ENCODE results near the gene PTGDR.
A peak's percentile ranks its signal among the peaks of the same experiment; 100 is the strongest.

The PTGDR gene

GRCh38 chr14:52265253-52265652 is 2.2 kb upstream of the PTGDR start:
- DNase-seq (ENCODE audit: low spot score), result no peak

DNA sequence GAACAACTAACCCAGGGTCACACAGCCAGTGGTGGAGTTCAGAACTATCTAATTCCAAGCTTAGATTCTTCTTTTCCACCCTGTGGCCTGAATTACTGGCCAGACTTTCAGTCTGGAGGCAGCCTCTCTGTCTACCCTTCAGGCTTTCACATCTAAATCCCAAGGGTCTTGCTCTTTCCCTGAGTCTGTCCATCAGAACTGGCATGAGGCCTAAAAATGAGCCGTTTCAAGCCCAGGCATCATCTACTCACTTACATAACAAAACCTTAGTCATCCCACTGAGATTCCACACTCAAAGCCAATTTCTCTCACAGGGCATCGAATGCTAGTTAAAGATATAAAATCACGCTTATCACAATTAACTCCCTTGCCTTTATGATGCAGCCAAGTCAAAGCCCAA is 1.3 kb upstream of the PTGDR start:
- no peak for DNase-seq (ENCODE audit: low spot score)

DNA sequence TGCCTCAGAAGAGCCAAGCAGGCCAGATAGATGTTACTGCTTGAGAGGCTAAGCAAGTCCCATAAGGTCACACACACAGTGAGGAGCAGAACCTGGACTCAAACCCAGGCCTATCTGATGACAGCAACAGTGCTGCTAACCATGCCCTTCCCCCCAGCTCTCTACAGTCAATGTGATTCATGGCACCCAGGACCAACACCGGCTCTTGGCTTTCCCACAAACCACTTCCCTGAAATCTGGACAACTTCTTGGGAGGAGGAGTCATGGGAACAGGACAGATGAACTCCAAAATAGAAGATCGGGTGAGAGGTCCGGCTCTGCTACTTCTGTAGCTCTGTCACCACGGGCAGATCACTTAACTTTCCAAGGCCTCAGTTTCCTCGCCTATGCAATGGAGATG is 716 bp upstream of the PTGDR start:
- no peak for DNase-seq (ENCODE audit: low spot score)

GRCh38 chr14:52268279-52269061 is 972 bp downstream of the PTGDR start:
- DNase-seq (ENCODE audit: low spot score), result no peak

GRCh38 chr14:52269100-52269499 is 1.6 kb downstream of the PTGDR start:
- no peak for DNase-seq (ENCODE audit: low spot score)

- no peak for DNase-seq (ENCODE audit: low spot score)
Measured at GRCh38 chr14:52269982-52270381, 2.5 kb downstream of the PTGDR start.

DNA sequence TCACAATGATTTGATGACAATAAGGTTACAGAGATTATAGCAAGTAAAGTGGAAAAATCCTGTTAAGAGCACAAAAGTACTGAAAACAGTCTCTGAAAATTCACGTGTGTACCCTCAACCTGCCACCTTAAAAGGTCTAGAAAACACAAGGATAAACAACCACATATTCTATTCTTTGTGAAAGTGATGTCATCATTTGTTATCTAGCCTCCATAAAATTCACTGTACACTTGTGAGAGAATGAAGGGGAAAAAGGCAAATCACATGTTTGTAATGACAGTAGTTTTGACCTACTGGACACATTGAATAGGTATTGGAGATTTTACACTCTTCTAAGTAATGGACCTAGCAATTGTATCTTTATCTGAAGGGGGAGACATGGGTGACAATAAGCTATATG is 4.0 kb downstream of the PTGDR start:
- DNase-seq (ENCODE audit: low spot score), result no peak

DNA sequence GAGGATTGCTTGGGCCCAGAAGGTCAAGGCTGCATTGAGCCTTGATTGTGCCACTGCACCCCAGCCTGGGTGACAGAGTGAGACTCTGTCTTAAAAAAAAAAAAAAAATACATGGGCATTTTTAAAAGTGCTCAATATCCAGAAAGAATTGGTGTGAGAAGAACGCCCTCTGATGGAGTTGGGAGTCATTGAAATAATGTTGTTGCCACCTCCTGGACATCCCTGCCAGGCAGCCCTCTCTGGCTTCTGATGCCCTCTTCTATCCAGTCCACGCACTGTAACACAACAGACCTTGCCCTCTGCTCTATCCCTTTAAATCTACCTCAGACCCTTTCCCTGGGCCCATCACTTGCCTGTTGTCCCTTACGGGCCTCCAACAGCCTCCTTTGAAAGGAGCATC is 4.9 kb downstream of the PTGDR start:
- DNase-seq (ENCODE audit: low spot score), result no peak

DNA sequence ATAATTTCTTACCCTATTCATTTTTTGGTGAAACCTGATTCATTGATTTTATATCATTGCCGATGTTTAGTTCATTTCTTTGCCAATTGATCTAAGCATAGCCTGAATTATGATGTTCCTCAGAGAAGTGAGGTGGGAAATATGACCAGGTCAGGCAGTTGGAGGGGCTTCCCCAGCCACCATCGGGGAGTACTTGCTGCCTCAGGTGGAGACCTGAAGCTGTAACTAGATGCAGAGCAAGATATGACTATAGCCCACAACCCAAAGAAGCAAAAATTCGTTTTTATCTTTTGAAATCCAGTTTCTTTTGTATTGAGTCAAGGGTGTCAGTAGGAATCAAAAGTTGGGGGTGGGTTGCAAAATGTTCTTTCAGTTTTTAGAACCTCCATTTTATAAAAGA is 7.9 kb downstream of the PTGDR start:
- no peak for DNase-seq (ENCODE audit: low spot score)

GRCh38 chr14:52277552-52277951 is 10.1 kb downstream of the PTGDR start:
- no peak for DNase-seq (ENCODE audit: low spot score)

DNA sequence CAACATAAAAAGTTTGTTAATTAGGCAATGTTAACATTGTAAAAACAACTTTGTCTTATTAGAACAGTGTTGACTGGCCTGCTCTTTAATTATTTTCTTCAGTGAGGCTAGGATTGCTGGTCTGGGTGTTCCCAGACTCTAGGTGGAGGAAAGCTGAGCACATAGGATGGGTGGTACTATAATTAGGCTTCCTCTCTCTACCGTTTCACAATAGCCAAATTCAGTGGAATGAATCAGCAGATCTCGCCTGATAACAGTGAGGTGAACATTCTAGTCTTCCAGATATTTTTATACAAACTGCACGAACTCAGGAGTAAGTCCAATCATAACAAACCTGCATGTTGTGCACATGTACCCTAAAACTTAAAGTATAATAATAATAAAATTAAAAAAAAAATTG is 11.9 kb downstream of the PTGDR start:
- no peak for DNase-seq (ENCODE audit: low spot score)

DNA sequence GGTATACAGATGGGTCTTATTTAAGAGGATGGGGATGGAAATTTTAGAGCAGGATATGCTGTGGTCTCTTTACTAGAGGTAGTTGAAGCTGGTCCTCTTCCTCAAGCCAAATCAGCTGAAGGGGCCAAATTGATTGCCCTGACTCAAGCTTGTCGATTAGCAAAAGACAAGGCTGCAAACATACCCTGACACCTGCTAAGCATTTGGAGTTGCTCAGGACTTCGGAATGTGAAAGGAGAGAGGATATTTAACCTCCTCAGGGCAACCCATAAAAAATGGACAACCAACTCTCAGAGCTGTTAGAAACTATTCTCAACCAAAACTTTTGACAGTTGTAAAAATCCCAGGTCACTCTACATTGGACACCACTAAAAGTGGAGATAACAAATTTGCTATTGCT is 15.6 kb downstream of the PTGDR start:
- DNase-seq (ENCODE audit: low spot score), result no peak

DNA sequence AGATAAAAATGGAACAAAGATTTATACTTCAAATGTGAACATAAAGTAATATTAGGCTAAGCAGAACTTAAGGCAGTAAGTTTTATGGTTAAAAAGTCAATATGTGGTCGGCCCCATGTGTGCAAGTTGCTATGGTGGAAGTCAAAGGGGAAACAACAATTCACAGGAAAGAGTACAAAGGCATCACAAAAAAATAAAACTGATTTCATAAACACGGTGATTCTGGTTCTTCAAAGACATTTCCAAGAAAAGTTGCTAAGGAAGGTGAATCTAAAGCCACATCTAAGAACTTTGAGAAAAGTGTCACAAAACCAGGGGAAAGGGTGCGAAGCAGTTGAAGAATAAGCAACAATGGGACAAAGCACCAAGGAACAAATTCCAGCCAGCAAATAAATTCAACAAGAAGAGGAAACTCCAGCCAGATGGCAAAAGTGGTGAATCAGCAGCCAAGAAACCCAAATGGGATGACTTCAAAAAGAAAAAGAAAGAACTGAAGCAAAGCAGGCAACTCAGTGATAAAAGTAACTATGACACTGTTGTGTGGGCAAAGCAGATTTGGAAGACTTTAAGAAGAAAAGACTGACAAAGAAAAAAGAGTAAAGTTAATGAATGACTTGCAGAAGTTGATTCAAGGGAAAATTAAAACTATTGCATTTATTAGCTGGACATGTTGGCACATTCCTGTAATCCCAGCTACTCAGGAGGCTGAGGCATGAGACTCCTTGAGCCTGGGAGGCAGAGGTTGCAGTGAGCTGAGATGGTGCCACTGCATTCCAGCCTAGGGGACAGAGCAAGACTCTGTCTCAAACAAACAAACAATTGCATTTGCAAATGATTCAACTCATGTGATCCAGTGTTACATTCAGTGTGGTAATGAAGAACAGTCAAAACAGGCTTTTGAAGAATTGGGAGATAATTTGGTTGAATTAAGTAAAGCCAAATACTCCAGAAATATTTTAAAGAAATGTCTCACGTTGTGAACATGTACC is 19.5 kb downstream of the PTGDR start:
- no peak for DNase-seq (ENCODE audit: low spot score)

DNA sequence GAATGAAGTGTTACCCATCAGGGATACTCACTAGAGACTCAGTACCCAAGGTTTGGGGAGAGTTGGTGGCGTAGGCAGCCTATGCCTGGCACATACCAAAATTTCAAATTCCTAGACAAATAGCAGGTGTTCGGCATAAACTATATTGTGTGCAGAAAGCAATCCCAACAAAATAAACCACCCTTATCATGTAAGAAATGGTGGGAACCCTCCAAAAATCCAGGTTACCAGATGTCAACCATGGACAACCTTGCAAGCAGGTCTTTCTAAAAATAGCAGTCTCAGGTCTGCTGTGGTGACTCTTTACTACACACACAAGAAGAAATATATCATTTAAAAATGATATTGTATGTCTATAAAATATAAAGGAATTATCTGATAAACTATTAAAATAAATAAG is 28.9 kb downstream of the PTGDR start:
- DNase-seq (ENCODE audit: low spot score), result no peak

DNA sequence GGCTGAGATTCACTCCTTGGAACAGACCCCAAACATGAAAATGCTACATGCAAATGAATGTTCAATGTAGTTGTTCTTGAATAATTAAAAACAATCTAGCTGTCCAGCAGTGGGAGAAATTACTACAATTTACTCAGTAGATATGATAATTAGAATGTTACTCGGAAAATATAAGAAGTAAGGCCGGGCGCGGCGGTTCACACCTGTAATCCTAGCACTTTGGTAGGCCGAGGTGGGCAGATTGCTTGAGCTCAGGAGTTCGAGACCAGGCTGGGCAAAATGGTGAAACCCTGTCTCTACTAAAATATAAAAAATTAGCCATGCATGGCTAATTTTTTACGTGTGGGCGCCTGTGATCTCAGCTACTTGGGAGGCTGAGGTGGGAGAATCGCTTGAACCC is 31.3 kb downstream of the PTGDR start:
- no peak for DNase-seq (ENCODE audit: low spot score)

DNA sequence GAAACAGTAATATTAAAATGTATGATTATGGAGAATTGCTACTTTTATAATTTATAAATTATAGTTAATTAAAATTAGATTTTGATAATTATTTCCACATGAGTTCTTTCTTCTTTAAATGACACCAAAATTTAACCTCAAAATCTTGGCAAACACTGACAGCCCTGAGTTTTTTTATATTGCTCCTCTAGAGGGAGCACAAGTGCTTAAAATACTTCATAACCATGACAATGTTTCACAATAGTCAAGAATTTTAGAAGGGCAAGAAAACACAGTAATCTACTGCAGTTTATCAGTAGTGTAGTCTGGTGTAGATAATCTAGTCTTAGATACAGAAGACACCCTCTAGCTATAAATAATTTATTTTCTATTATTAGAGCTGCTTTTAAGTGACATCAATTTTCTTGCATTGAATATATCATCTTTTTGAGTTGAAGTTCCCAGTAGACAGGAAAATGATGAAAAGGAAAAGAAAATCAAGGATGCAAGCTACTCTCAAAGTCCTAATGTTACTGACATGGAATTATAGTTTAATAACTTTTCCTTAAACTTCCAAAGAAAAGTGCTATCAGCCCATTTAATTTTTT is 32.3 kb downstream of the PTGDR start:
- DNase-seq (ENCODE audit: low spot score), result peak; percentile 22

- no peak for DNase-seq (ENCODE audit: low spot score)
Measured at GRCh38 chr14:52303236-52303635, 35.7 kb downstream of the PTGDR start.

GRCh38 chr14:52304248-52304904 is 36.9 kb downstream of the PTGDR start:
- no peak for DNase-seq (ENCODE audit: low spot score)

GRCh38 chr14:52305014-52305413 is 37.5 kb downstream of the PTGDR start:
- no peak for DNase-seq (ENCODE audit: low spot score)

- DNase-seq (ENCODE audit: low spot score), result no peak
Measured at GRCh38 chr14:52307376-52307775, 39.9 kb downstream of the PTGDR start.

GRCh38 chr14:52307905-52308304 is 40.4 kb downstream of the PTGDR start:
- DNase-seq (ENCODE audit: low spot score), result no peak

GRCh38 chr14:52310541-52310940 is 43.0 kb downstream of the PTGDR start:
- DNase-seq (ENCODE audit: low spot score), result no peak

Measured in hematopoietic multipotent progenitor cell treated with erythropoietin and hydrocortisone succinate and interleukin-3 and kit ligand, for 17 days (in vitro differentiated cells).